Left kidney (tissue), 2 donors: ENCODE results near the gene OPCML. TPM values are rescaled to one million over a fixed set of nuclear protein-coding genes. Genes with fewer than 3 reads are reported as not detected.

Experiments used
- DNase-seq: peaks from one replicate; pipeline ENCODE4 v3.0.0-alpha.2; 2013
- polyA plus RNA-seq: library from polyadenylated mRNA; unstranded; fragments of 120-200 nt; gene quantifications from one replicate; pipeline ENCODE4 v1.2.1, GENCODE V29; 2013; ENCODE audit not compliant: insufficient read length

Gene OPCML
- polyA plus RNA-seq, 1 donor, result 13.9 TPM

- DNase-seq, result no peak
These were observed 1068.9 kb downstream of the OPCML start for GRCh38 chr11:132463295-132464002.

GRCh38 chr11:132459736-132460135 is 1072.6 kb downstream of the OPCML start:
- no peak for DNase-seq

DNA sequence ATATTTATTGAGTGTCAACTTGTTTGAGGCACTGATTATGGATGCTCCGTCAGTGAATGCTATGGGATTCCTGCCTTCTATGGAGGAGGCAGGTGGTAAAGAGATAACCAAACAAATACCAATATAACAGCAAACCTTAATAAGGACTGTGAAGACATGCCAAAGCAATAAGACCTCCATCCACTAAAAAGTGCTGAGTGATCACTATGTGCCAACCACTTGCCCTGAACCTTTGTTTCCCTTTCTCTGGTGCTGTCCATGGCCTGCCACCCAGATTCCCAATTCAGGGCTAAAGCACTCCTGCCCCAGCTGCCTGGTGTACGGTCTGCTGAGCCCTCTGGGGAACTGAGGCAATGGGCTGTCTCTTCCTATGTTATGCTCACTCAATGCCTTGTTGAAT is 1074.9 kb downstream of the OPCML start:
- no peak for DNase-seq

- no peak for DNase-seq
These were observed 1075.5 kb downstream of the OPCML start for GRCh38 chr11:132456751-132457328.

DNA sequence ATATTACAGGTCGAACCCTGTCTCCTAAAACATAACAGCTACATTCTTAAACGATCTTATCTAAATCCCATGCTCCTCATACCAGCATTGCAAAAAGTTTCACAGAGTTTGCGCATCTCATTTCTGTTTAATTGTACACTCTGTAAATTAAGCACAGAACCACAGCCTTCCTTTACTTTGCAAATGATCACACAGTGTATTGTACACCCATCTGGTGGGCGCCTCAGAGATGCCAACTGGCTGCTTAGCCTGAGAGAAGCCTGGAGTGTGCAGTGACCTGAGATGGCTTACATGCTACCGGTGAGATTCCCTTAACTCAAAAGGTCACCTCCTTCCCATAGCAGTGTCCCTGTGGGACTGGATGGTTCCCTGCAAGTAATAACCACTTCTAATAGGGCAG is 1077.3 kb downstream of the OPCML start:
- no peak for DNase-seq

DNA sequence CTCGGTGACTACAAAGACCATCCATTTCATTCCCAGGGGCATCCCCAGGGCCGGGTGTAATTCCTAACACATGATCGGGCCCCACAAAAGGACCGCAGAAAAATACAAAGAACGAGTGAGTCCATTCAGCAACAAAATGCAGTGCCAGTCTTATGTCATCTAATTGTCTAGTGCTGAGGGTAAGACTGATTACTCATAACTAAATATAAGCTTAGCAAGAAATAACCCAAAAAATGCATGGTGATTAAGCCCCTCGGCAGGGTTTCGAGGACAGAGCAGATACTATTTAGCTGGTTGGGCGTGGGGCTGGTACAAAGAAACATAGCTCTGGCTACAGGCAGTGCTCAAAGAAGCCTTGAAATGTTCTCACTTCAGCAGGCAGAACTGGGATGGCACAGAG is 1078.9 kb downstream of the OPCML start:
- no peak for DNase-seq

DNA sequence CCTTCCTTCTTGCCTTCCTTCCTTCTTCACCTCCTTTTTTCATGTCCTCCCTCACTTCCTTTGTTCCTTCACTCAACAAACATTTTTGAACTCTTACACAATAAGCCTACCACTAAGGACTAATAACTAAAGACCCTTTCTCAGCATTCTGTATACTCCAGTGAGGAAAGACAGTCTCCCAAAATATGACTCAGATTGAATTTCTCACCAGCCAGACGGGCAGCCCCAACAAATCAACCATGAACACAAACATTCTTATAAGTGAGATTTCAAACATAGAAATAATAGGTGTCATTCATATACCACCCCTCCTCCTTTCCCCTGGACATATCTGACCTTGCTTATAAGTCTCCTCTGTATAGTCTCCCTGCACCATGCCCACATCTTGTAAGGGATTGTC is 1079.7 kb downstream of the OPCML start:
- no peak for DNase-seq

GRCh38 chr11:132451942-132452601 is 1080.2 kb downstream of the OPCML start:
- no peak for DNase-seq

GRCh38 chr11:132450631-132451030 is 1081.7 kb downstream of the OPCML start:
- no peak for DNase-seq

DNA sequence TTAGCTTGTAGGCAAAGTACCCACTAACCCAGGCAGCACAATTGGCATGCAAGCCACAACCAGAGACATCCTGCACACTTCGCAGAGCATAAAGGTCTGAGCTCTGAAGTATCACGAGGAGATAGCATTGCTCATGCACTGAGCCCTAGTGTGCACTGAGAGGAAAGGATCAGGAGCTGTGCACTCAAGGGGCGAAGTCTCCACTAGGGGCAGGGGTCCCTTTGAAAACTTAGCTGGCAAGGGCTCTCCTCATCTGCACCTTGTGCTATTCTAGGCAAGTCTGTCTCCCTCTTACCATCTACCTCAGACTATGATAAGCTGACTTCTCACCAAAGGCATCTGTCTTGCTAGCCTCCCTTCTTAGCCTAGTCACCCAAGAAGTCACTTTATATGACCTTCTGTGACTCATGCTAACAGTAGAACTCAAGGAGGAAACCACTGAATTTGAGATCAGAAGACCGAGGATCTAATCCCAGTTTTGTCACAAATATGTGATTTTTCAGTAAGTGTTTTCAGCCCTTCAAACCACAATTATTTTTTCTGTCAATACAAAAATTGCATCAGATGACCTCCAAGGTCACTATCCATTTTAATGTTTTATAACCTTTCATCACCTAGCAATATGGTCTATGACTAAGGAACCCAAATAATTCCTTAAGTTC is 1083.8 kb downstream of the OPCML start:
- no peak for DNase-seq

DNA sequence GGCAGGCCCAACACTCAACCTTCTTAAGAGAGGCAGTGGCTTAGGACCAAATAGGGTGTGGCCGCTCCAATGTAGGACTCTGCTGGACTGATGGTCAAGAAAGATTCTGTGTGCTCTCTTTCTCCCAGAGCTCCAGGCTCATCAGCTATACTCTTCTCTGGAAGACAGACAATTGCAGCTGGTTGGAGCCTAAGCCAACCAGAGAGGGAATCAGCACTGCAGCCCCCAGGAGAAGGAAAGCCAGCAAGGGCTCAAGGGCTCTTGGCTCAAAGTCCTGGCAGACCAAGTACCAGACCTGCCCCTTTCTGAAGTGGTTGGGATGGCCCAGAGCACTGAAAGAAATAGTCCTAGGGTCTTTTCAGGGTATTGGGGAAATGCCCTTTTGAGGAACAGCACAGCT is 1084.5 kb downstream of the OPCML start:
- DNase-seq, result no peak

- DNase-seq, result no peak
These were observed 1086.4 kb downstream of the OPCML start for GRCh38 chr11:132445859-132446291.

DNA sequence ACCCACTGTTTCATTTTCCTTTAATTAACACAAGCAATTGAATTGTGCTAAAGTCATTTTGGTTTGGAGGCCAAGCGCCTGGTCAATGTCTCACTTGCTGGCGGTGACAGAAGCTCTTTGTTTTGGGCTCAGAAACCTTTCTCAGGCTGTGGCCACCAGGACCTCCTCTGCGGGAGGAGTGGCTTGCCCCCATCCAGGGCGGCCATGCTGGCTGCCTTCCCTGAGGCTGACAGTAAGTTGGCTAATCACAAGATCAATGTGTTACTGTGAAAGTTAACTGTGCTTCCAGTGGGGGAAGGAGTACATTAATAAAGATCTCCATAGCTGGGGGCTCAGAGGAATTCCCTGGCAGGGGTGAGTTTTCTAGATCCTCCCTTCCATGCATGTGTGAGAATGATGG is 1087.4 kb downstream of the OPCML start:
- DNase-seq, result no peak

GRCh38 chr11:132439711-132440255 is 1092.5 kb downstream of the OPCML start:
- no peak for DNase-seq

GRCh38 chr11:132438418-132438817 is 1093.9 kb downstream of the OPCML start:
- DNase-seq, result no peak

DNA sequence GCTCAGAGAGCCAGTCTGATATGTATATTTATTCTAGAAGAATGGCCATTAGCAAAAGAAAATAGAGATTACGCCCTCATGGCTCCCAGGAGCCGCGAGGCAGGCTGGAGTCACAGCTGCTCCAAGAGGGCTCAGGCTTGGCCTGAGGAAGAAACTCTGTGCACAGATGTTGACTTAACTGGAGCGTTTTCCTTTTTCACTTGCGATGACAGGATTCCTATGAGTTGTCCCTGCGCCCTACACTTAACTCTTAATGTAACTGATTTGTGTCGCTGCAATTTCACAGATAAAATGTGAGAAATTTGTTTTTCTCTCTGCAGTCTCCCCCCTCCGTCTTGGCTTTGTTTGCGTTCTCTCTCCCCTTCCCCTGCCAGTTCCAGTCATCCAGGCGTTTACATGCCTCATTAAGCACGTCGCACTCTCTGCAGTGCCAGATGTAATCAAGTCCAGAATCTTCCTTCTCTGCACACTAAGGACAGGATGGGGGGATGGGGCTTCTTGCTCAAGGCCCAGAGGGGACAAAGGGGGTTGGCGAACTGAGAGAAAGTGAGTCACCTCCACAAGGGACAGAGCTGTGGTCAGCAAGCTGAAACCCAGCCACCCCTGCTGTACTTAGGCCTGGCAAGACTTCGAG is 1101.8 kb downstream of the OPCML start:
- DNase-seq, result peak; percentile 68

DNA sequence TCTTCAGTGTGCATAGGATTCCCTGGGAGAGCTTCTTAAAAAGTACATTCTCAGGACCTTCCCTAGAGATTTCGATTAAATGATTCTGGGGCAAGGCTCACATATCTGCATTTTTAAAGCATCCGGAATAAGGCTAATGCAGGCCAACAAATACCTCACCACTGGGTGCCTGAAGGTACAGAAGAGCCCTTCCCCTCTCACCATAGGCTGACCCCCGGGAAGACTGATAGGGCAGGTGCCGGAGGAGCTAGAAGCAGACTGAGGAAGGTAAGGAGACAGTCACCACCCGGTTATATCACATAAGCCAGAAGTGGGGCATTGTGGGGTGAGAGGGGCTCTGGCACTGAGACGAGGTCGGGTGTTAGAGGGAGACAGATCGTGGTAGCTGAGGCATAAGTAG is 1102.6 kb downstream of the OPCML start:
- DNase-seq, result no peak

- no peak for DNase-seq
These were observed 1104.7 kb downstream of the OPCML start for GRCh38 chr11:132427611-132428010.

DNA sequence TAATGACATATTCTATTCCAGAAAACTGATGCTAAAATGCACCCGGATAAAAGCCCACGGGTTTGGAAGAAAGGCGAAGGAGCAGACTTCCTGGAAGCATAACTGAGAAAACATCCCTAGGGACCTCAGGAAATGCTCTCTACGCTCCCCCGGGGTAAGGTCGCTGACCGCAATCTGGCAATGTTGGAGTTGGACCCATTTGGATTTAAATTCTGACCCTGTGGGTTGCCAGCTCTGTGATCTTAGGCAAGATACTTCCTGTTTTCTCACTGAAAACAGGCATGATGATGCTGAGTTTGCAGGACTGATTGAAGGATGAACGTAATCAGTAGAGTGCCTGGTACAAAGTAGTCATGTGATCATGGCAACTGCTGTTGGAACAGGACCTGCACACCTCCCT is 1107.9 kb downstream of the OPCML start:
- no peak for DNase-seq

DNA sequence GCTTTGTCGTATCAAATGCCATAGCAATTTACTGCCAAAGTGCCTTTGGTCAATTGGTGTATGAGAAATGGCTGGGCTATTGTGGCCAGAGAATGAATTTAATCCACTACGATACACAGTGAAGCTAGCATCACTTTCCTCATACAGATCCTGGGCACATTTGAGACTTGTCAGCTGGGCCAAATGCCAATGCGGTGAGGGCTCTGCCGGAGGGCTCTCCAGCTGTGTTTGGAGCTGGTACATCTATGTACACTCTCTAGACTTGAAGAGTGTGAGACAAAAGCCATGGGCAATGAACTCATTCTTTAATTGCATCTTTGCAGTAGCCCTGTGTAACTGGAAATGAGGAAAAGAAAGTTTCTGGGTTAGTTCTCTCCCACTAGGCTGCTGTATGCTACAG is 1109.0 kb downstream of the OPCML start:
- DNase-seq, result no peak

DNA sequence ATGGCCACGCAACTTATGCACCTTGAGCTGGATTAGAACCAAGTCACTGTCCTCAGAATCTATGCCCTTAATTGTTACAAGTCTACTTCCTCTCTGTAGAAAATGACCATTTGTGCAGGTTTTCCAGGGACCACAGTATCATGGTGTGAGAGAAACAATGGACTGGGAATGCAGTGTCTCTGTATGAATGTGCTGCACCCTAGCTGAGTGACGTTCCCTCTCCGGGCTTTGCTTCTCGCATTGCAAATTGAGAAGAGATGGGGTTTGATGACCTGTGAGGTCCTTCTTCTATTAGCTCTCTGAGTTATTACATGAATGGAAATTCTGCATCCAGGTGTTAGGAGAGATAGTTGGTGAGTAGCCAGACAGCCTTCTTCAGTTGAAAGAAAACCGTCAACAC is 1109.6 kb downstream of the OPCML start:
- no peak for DNase-seq

DNA sequence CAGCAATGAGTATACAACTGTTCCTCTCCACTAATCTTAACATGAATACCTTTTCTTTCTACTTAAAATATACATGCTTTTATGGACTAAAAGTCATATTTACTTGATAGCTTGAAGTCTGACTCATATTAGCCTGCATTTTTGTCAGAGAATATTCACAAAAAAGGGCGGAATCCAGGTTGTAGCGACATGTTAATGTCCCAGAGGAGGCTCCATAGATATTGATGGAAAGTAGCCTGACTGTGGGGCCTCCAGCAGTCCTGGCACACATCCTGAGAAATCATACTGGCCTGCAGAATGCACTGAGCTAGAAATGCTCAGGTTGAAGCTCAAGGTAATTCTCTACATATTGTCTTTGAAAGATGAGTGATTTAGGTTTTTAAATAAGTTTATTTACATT is 1110.7 kb downstream of the OPCML start:
- no peak for DNase-seq
